ENCODE results near the gene PDE8B.

GRCh38 chr5:77437194-77437593, 226.7 kb downstream of the PDE8B start:
- TF ChIP-seq, protein P1, sequence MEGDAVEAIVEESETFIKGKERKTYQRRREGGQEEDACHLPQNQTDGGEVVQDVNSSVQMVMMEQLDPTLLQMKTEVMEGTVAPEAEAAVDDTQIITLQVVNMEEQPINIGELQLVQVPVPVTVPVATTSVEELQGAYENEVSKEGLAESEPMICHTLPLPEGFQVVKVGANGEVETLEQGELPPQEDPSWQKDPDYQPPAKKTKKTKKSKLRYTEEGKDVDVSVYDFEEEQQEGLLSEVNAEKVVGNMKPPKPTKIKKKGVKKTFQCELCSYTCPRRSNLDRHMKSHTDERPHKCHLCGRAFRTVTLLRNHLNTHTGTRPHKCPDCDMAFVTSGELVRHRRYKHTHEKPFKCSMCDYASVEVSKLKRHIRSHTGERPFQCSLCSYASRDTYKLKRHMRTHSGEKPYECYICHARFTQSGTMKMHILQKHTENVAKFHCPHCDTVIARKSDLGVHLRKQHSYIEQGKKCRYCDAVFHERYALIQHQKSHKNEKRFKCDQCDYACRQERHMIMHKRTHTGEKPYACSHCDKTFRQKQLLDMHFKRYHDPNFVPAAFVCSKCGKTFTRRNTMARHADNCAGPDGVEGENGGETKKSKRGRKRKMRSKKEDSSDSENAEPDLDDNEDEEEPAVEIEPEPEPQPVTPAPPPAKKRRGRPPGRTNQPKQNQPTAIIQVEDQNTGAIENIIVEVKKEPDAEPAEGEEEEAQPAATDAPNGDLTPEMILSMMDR (IDR thresholded peaks at IDR 0.05; ENCODE audit: low read depth, low read length), result peak; percentile 61
- TF ChIP-seq EZH2phosphoT487 (IDR thresholded peaks at IDR 0.05; ENCODE audit: low read depth), result no peak
